ENCODE data around the gene PIH1D2. TPM values are rescaled to one million over a fixed set of nuclear protein-coding genes. Genes with fewer than 3 reads are reported as not detected.
A peak's percentile ranks its signal among the peaks of the same experiment; 100 is the strongest.

Gene PIH1D2
- total and polyA plus RNA-seq, 12 donors: 0.91 to 3.7 (median 2.2) TPM

- 82 to 94% (median 89%) methylated on average over 2 of the region's 2 CpGs for WGBS, 4 donors
- Histone ChIP-seq H3K4me1 (replicated peaks in 1 of 2) (no peaks in the 10 kb centered on the region), H3K36me3 (replicated peaks in 1 of 2) (no peaks in the 10 kb centered on the region), H3K4me3 (no peak overlapping the region), H3K27me3 (no peaks in the 10 kb centered on the region), H3K27ac (no peak overlapping the region), H3K9me3 (replicated peaks in 1 of 3) (no peaks in the 10 kb centered on the region)
- DNase-seq: no peak
- TF ChIP-seq POLR2A (IDR thresholded peaks at IDR 0.05): no peak
- TF ChIP-seq, protein P1, sequence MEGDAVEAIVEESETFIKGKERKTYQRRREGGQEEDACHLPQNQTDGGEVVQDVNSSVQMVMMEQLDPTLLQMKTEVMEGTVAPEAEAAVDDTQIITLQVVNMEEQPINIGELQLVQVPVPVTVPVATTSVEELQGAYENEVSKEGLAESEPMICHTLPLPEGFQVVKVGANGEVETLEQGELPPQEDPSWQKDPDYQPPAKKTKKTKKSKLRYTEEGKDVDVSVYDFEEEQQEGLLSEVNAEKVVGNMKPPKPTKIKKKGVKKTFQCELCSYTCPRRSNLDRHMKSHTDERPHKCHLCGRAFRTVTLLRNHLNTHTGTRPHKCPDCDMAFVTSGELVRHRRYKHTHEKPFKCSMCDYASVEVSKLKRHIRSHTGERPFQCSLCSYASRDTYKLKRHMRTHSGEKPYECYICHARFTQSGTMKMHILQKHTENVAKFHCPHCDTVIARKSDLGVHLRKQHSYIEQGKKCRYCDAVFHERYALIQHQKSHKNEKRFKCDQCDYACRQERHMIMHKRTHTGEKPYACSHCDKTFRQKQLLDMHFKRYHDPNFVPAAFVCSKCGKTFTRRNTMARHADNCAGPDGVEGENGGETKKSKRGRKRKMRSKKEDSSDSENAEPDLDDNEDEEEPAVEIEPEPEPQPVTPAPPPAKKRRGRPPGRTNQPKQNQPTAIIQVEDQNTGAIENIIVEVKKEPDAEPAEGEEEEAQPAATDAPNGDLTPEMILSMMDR (IDR thresholded peaks at IDR 0.05): no peak
- intact Hi-C loops (cut with DNase I): loop anchor here (5.0 to 10.0 kb wide), 3 partner anchors 49 to 167 kb away; partner anchors contain the start of genes BCO2 (in 1 of the 2) and TEX12 (in 1 of the 2)
Measured at GRCh38 chr11:112118176-112118575, 44.4 kb upstream of the PIH1D2 start.

GRCh38 chr11:112115386-112115785 is 41.6 kb upstream of the PIH1D2 start:
- Histone ChIP-seq H3K4me3 (no peak overlapping the region), H3K4me1 (replicated peaks in 1 of 2) (no peaks in the 10 kb centered on the region), H3K9me3 (replicated peaks in 1 of 3) (no peaks in the 10 kb centered on the region), H3K27ac (no peak overlapping the region), H3K27me3 (no peaks in the 10 kb centered on the region), H3K36me3 (replicated peaks in 1 of 2) (no peaks in the 10 kb centered on the region)
- intact Hi-C loops (cut with DNase I): loop anchor here (5.0 to 10.0 kb wide), 3 partner anchors 52 to 169 kb away; partner anchors contain the start of genes BCO2 (in 1 of the 2) and TEX12 (in 1 of the 2)
- WGBS, 4 donors: 73 to 83% (median 78%) methylated on average over 5 of the region's 5 CpGs
- TF ChIP-seq, protein P1 (IDR thresholded peaks at IDR 0.05): no peak
- no peak for TF ChIP-seq POLR2A (IDR thresholded peaks at IDR 0.05)
- no peak for DNase-seq

GRCh38 chr11:112114460-112114859 is 40.6 kb upstream of the PIH1D2 start:
- Histone ChIP-seq H3K36me3 (replicated peaks in 1 of 2) (no peaks in the 10 kb centered on the region), H3K27me3 (no peaks in the 10 kb centered on the region), H3K4me1 (replicated peaks in 1 of 2) (no peaks in the 10 kb centered on the region), H3K9me3 (replicated peaks in 1 of 3) (no peaks in the 10 kb centered on the region), H3K4me3 (no peak overlapping the region), H3K27ac (no peak overlapping the region)
- DNase-seq: no peak
- WGBS, 4 donors: 90 to 97% (median 92%) methylated on average over 2 of the region's 2 CpGs
- no peak for TF ChIP-seq POLR2A (IDR thresholded peaks at IDR 0.05)
- TF ChIP-seq, protein P1 (IDR thresholded peaks at IDR 0.05): no peak
- intact Hi-C loops (cut with DNase I): loop anchor here (5.0 to 10.0 kb wide), 2 partner anchors 168 to 170 kb away; no protein-coding TSS in a partner anchor

DNA sequence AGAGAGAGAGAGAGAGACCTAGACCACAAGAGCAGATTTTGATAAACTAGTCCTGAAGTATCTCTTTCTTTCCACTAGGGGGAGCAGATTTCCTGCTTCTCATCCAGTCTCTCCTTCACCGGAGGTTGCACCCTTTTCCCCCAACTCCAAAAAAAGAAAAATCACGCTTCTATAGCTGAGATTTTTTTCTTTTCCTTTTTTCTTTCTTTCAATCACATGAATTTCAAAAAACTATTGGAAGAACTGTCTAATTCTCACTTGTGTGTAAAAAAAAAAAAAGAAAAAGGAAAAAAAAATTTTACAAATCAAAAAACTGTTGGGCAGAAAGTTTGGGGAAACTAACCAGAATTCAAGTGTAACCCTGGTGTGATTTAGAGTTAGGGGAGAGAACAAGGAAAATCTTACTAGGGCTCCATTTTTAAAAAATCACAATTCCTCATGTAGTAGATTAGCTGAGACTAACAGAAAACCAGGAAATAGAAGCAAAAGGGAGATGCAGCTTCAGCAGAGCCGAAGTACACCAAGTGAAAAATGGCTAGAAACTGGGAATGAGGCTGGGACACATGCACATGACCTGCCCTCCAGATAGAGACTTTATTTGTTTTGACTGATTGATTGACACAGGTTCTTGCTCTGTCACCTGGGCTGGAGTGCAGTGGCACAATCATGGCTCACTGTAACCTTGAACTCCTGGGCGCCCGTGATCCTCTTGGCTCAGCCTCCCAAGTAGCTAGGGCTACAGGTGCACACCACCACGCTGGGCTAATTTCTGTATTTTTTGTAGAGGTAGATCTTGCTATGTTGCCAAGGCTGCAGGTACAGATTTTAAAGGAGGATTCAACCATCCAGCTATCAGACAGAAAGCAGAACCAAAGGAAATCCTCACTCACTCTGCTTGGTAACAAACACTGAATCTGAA is 40.0 kb upstream of the PIH1D2 start:
- no peak for DNase-seq
- H3K36me3 ChIP-seq (replicated peaks in 1 of 2): no peaks in the 10 kb centered on the region
- H3K9me3 ChIP-seq (replicated peaks in 1 of 3): no peaks in the 10 kb centered on the region
- 43 to 52% (median 49%) methylated on average over 6 of the region's 6 CpGs for WGBS, 4 donors
- H3K4me1 ChIP-seq (replicated peaks in 1 of 2): no peaks in the 10 kb centered on the region
- no peak overlapping the region for H3K27ac ChIP-seq
- TF ChIP-seq, protein P1 (IDR thresholded peaks at IDR 0.05): peak; percentile 48 to 74 (median 67)
- TF ChIP-seq POLR2A (IDR thresholded peaks at IDR 0.05): no peak
- H3K27me3 ChIP-seq: no peaks in the 10 kb centered on the region
- no peak overlapping the region for H3K4me3 ChIP-seq
- intact Hi-C loops (cut with DNase I): loop anchor here (5.0 to 10.0 kb wide), 2 partner anchors 169 to 171 kb away; no protein-coding TSS in a partner anchor
